ENCODE results near the gene CELA2A.
"Not testable (repeated sequence)": the region's sequence is repeated elsewhere in the genome, so short reads cannot be mapped to it uniquely, and the experiment has no call there.

CELA2A gene

DNA sequence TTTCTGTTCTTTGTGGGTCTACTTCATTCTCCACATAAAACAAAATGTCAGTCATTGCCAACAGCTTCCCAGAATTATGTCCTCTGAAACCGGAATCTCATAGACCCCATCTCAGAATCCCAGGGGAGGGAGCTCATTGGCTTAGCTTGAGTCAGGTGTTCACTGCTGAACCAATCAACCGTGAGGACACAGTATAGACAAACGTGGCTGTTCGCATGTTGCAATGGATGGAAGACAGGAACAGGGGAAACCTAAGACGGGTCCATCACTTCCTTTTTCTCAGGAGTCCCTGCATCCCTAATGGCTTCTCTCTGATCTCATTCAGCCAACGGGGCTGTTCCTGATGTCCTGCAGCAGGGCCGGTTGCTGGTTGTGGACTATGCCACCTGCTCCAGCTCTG, 9.1 kb downstream of the CELA2A start:
- H3K4me3 ChIP-seq (ENCODE audit: low read depth, low read length), result no peak overlapping the region
- H3K27ac ChIP-seq, result no peak overlapping the region
- in situ Hi-C loops (cut with HindIII; ENCODE audit: low pct_ligation_motif_present, low sequenced_read_pairs), result no loop called here
- H3K27me3 ChIP-seq (replicated peaks), result no peaks in the 10 kb centered on the region
- H3K36me3 ChIP-seq (replicated peaks), result no peaks in the 10 kb centered on the region
- TF ChIP-seq, protein P1, sequence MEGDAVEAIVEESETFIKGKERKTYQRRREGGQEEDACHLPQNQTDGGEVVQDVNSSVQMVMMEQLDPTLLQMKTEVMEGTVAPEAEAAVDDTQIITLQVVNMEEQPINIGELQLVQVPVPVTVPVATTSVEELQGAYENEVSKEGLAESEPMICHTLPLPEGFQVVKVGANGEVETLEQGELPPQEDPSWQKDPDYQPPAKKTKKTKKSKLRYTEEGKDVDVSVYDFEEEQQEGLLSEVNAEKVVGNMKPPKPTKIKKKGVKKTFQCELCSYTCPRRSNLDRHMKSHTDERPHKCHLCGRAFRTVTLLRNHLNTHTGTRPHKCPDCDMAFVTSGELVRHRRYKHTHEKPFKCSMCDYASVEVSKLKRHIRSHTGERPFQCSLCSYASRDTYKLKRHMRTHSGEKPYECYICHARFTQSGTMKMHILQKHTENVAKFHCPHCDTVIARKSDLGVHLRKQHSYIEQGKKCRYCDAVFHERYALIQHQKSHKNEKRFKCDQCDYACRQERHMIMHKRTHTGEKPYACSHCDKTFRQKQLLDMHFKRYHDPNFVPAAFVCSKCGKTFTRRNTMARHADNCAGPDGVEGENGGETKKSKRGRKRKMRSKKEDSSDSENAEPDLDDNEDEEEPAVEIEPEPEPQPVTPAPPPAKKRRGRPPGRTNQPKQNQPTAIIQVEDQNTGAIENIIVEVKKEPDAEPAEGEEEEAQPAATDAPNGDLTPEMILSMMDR (IDR thresholded peaks at IDR 0.05; ENCODE audit: low read depth, low read length, missing control alignments), result no peak
- DNase-seq, result no peak

DNA sequence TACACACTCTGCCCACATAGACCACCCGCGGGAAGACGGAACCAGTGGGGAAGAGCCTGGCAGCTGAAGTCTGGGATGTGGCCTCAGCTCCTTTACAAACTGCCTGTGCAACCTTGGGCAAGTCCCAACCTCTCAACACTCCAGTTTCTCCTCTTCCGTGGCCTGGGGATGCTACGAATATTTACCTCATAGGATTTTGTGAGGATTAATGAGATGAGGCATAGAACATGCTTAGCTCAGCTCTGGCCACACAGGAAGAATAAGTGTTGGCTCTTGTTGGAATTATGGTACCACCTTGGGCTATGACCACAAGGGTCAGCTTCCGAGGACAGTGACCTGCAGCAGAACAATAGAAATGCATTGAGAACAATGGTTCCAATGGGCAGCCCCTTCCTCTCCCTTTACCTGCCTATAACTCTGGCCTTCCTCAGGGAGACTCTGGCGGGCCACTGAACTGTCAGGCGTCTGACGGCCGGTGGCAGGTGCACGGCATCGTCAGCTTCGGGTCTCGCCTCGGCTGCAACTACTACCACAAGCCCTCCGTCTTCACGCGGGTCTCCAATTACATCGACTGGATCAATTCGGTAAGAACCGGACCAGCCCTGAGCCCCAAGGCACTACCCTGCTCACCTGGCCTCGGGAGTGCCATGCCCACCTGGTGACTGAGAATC, 10.6 kb downstream of the CELA2A start:
- H3K27ac ChIP-seq; H3K4me3 ChIP-seq (ENCODE audit: low read depth, low read length); in situ Hi-C loops (cut with HindIII; ENCODE audit: low pct_ligation_motif_present, low sequenced_read_pairs); H3K36me3 ChIP-seq (replicated peaks); H3K27me3 ChIP-seq (replicated peaks); DNase-seq: not testable (repeated sequence)

DNA sequence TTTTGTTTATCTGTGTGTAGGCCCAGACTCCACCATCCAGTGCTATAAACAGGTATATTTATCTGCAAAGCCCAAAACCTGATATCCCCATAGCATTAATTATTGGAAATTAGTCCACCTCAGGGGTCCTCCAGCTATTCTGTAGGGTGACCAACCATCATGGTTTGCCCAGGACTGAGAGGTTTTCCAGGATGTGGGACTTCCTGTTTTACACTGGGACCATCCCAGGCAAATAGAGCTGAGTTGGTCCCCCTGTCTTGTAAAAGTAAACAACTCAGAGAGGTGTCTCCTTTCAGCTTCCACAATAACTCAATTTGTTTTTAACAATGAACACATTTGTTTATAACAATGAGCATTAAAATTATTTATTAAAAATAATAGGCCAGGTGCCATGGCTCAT, 11.6 kb downstream of the CELA2A start:
- no peak overlapping the region for H3K27ac ChIP-seq
- no peaks in the 10 kb centered on the region for H3K27me3 ChIP-seq (replicated peaks)
- no peak overlapping the region for H3K4me3 ChIP-seq (ENCODE audit: low read depth, low read length)
- DNase-seq, result no peak
- H3K36me3 ChIP-seq (replicated peaks), result no peaks in the 10 kb centered on the region
- in situ Hi-C loops (cut with HindIII; ENCODE audit: low pct_ligation_motif_present, low sequenced_read_pairs), result no loop called here
- TF ChIP-seq, protein P1 (IDR thresholded peaks at IDR 0.05; ENCODE audit: low read depth, low read length, missing control alignments), result no peak

DNA sequence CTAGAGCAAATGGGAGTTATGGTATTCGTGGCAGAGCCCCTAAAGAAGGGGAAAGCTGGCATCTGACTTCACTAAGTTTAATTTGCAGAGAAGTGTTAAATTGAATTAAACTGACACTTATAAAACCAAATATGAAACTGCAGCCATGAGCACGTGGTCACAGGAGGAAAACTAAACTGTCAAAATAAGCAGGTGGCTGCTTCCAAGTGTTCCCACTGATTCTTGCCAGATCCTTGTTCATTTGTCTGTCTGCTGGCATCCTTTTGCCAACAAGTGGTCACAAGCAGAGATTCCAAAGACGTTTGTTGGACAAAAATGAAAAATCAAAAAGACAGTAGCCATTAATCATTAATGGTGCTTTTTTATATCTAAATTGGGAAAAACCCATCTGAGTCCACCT, 12.8 kb downstream of the CELA2A start:
- in situ Hi-C loops (cut with HindIII; ENCODE audit: low pct_ligation_motif_present, low sequenced_read_pairs), result no loop called here
- no peak overlapping the region for H3K27ac ChIP-seq
- no peak for DNase-seq
- no peak overlapping the region for H3K4me3 ChIP-seq (ENCODE audit: low read depth, low read length)
- no peaks in the 10 kb centered on the region for H3K27me3 ChIP-seq (replicated peaks)
- no peaks in the 10 kb centered on the region for H3K36me3 ChIP-seq (replicated peaks)
- TF ChIP-seq, protein P1 (IDR thresholded peaks at IDR 0.05; ENCODE audit: low read depth, low read length, missing control alignments), result no peak

DNA sequence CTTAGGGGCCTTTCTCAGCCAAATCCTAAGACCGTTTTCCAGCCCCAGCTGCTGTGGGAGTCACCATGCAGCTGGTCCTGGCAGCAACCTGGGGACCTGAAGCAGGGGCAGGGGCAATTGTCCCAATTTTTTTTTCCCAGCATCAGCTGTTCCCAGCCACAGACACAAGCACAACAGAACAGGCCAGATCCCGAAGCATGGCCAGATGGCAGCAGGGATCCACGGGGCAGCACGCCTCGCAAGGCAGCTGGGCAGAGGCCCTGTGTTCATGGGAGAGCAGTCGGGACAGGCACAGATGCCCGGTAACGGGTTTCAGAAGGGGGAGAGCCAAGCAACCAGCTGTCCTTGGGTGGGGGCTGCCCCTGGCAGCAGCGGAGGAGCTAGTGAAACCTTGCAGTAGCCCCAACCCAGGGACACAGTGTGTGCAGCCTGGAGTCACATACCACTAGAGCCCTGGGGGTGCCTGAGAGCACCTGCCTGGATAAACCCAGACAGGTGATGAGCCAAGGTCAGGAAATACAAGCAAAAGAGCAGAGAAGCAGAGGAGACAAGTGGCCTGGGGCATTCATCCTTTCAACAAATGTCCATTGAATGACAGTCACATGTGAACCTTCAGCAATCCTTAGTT, 13.4 kb downstream of the CELA2A start:
- H3K4me3 ChIP-seq (ENCODE audit: low read depth, low read length); H3K27me3 ChIP-seq (replicated peaks); H3K36me3 ChIP-seq (replicated peaks); H3K27ac ChIP-seq; DNase-seq; in situ Hi-C loops (cut with HindIII; ENCODE audit: low pct_ligation_motif_present, low sequenced_read_pairs): not testable (repeated sequence)

DNA sequence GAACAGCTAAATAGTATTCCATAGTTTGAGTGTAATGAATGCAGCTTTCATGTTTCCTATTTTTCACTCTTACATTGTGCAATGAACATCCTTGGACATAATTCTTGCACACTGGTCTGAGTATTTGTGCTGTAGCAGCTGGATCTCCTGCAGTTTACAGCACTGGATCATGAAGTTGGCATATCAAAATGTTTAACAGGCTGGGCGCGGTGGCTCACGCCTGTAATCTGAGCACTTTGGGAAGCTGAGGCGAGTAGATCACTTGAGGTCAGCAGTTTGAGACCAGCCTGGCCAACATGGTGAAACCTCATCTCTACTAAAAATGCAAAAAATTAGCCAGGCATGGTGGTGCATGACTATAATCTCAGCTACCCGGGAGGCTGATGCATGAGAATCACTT, 14.5 kb downstream of the CELA2A start:
- DNase-seq; in situ Hi-C loops (cut with HindIII; ENCODE audit: low pct_ligation_motif_present, low sequenced_read_pairs); H3K4me3 ChIP-seq (ENCODE audit: low read depth, low read length); H3K27ac ChIP-seq; H3K36me3 ChIP-seq (replicated peaks); H3K27me3 ChIP-seq (replicated peaks): not testable (repeated sequence)

DNA sequence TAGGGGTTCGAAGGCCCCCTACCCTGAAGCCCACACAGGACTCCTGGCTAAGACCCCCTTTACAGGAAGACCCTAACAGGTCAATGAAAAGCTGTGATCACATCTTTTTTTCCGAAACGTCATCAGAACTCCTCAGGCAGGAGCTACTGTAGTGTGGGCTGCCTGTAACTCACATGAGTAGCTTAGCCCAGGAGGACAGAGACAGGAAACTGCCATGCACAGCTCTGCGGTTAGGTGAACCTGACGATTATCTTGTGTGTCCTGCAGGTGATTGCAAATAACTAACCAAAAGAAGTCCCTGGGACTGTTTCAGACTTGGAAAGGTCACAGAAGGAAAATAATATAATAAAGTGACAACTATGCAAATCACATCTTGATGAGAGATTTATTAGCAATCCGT, 15.2 kb downstream of the CELA2A start:
- in situ Hi-C loops (cut with HindIII; ENCODE audit: low pct_ligation_motif_present, low sequenced_read_pairs); H3K4me3 ChIP-seq (ENCODE audit: low read depth, low read length); DNase-seq; H3K27ac ChIP-seq; H3K27me3 ChIP-seq (replicated peaks); H3K36me3 ChIP-seq (replicated peaks): not testable (repeated sequence)

DNA sequence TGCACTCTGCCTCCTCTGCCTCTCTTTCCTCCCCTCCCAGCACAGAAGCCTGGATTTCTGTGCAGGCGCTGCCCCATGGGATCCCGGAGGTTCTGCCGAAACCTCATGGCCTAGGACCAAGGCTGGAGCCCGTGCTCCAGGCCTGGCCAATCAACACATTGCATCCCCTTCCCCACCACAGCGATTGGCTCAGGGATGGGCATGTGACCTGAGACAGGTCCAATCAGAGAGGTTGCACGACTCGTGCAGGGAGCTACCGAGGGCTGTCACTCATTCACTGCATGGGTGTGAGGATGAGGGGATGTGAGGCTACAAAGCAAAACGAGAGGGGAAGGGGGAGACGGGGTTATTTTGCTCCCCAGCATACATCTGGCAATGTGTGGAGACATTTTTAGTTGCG, 16.1 kb downstream of the CELA2A start:
- TF ChIP-seq, protein P1 (IDR thresholded peaks at IDR 0.05; ENCODE audit: low read depth, low read length, missing control alignments), result no peak
- Histone ChIP-seq H3K4me3 (ENCODE audit: low read depth, low read length) (no peak overlapping the region), H3K27ac (no peak overlapping the region), H3K27me3 (replicated peaks) (no peaks in the 10 kb centered on the region), H3K36me3 (replicated peaks) (no peaks in the 10 kb centered on the region)
- DNase-seq, result no peak
- in situ Hi-C loops (cut with HindIII; ENCODE audit: low pct_ligation_motif_present, low sequenced_read_pairs), result no loop called here

Data from brain microvascular endothelial cell (primary cell).